Measurements from ENCODE around the gene CPNE2.

DNA sequence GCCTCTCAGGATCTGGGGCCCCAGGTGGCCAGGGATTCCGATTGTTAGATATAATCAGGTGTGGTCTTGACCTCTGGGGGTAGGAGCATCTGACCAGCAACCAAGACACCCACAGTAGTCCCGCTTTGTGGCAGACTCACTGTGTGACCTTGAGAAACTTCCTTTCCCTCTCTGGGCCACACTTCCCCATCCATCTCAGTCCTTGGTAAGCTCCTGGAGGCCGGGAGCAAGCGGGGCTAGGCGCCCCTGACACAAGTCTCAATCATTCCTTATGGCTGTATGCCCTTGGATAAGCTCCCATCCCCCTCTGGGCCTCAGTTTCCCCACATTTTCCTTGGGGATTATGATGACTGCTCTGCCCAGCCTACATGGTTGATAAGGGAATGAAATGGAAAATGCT lies 21.3 kb downstream of the CPNE2 start:
- TF ChIP-seq, protein P1, sequence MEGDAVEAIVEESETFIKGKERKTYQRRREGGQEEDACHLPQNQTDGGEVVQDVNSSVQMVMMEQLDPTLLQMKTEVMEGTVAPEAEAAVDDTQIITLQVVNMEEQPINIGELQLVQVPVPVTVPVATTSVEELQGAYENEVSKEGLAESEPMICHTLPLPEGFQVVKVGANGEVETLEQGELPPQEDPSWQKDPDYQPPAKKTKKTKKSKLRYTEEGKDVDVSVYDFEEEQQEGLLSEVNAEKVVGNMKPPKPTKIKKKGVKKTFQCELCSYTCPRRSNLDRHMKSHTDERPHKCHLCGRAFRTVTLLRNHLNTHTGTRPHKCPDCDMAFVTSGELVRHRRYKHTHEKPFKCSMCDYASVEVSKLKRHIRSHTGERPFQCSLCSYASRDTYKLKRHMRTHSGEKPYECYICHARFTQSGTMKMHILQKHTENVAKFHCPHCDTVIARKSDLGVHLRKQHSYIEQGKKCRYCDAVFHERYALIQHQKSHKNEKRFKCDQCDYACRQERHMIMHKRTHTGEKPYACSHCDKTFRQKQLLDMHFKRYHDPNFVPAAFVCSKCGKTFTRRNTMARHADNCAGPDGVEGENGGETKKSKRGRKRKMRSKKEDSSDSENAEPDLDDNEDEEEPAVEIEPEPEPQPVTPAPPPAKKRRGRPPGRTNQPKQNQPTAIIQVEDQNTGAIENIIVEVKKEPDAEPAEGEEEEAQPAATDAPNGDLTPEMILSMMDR (IDR thresholded peaks at IDR 0.05): no peak
- no peak for TF ChIP-seq EP300 (IDR thresholded peaks at IDR 0.05)
- no peak for TF ChIP-seq POLR2A (IDR thresholded peaks at IDR 0.05)
